Measurements from ENCODE around the gene RASGRP4.
A peak's percentile ranks its signal among the peaks of the same experiment; 100 is the strongest.

The RASGRP4 gene

GRCh38 chr19:38388349-38389100 is 37.5 kb downstream of the RASGRP4 start, which contains the start of gene SPRED3:
SPRED3 (plus strand) TSS chr19:38388697; CDS start chr19:38390303, 1,606 bp downstream.
- Histone ChIP-seq H3K9me3 (ENCODE audit: low read length) (no peaks in the 10 kb centered on the region), H3K27ac (ENCODE audit: low read depth, low read length, poor library complexity, severe bottlenecking) (no peak within 1 kb of the TSS), H3F3A (ENCODE audit: insufficient read depth, low read length) (no peaks in the 10 kb centered on the region), H3K4me3 (ENCODE audit: low read depth, low read length, poor library complexity, severe bottlenecking) (peak within 1 kb of the TSS; percentile 54), H3K36me3 (ENCODE audit: insufficient read depth, low read length) (peaks cover 9% of the 10 kb centered on the region), H3K4me2 (ENCODE audit: low read length) (peak within 1 kb of the TSS; percentile 75), H3K4me1 (ENCODE audit: insufficient read depth, low read length, severe bottlenecking) (peaks cover 22% of the 10 kb centered on the region), H2AFZ (ENCODE audit: low read length) (no peak within 1 kb of the TSS), H3K79me2 (ENCODE audit: insufficient read depth, low read length) (no peaks in the 10 kb centered on the region), H3K9me2 (ENCODE audit: low read depth, low read length) (no peaks in the 10 kb centered on the region), H3K27me3 (ENCODE audit: insufficient read depth, low read length) (no peaks in the 10 kb centered on the region), H4K20me1 (ENCODE audit: insufficient read depth, low read length) (no peaks in the 10 kb centered on the region), H3K9ac (ENCODE audit: low read length) (no peak within 1 kb of the TSS)
- TF ChIP-seq CTCF (IDR thresholded peaks at IDR 0.05; ENCODE audit: low read length), result no peak
- TF ChIP-seq EZH2 (IDR thresholded peaks at IDR 0.05; ENCODE audit: borderline replicate concordance, low read length), result no peak

DNA sequence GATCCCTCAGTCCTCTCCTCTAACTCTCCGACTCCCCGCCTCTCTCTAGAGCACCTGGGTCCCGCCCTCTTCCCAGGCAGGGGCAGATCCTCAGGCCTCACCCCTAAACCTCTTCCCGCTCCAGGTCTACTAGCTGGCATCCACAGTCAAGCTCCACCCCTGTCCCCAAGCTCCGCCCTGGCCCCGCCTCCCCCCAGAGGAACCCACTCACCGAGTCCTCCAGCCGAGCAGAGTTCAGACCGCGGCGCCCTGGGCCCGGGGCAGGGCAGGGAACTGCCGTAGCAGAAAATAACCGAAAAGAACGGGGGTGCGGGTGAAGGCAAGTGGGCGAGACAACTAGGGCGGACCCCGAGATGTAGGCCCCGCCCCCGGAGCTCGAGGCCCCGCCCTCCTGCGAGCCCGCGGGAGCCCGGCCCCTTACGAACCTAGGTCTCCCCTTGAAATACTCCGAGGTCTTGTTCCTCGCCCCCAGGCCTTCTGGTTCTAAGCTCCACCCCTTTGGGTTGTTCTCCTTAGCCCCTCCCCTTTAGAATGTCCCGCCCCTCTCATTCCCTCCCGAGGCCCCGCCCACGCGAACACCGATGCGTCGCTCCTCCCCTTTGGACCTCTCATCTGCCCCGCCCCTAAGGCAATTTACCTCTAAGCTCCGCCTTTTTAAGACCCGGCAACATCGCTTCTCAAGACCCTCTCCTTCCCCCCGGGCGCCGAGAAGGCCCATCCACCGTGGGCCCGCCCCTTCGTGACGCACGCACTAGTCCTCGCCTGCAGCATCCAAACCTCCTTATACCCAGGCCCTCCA is 38.3 kb downstream of the RASGRP4 start, which contains the start of gene GGN:
Gene GGN (minus strand): TSS at position 485 of the 799 bp plus-strand sequence. CDS start 773 bp downstream, outside the sequence.
- H4K20me1 ChIP-seq (ENCODE audit: insufficient read depth, low read length), result no peaks in the 10 kb centered on the region
- H3K9ac ChIP-seq (ENCODE audit: low read length), result no peak within 1 kb of the TSS
- H3K27me3 ChIP-seq (ENCODE audit: insufficient read depth, low read length), result no peaks in the 10 kb centered on the region
- TF ChIP-seq CTCF (IDR thresholded peaks at IDR 0.05; ENCODE audit: low read length) (no peak), EZH2 (IDR thresholded peaks at IDR 0.05; ENCODE audit: borderline replicate concordance, low read length) (no peak)
- no peaks in the 10 kb centered on the region for H3K9me2 ChIP-seq (ENCODE audit: low read depth, low read length)
- no peaks in the 10 kb centered on the region for H3F3A ChIP-seq (ENCODE audit: insufficient read depth, low read length)
- peak within 1 kb of the TSS; percentile 75 for H3K4me2 ChIP-seq (ENCODE audit: low read length)
- peaks cover 16% of the 10 kb centered on the region for H3K36me3 ChIP-seq (ENCODE audit: insufficient read depth, low read length)
- H3K27ac ChIP-seq (ENCODE audit: low read depth, low read length, poor library complexity, severe bottlenecking), result no peak within 1 kb of the TSS
- H3K9me3 ChIP-seq (ENCODE audit: low read length), result no peaks in the 10 kb centered on the region
- H3K4me3 ChIP-seq (ENCODE audit: low read depth, low read length, poor library complexity, severe bottlenecking), result peak within 1 kb of the TSS; percentile 54
- H3K4me1 ChIP-seq (ENCODE audit: insufficient read depth, low read length, severe bottlenecking), result peaks cover 22% of the 10 kb centered on the region
- H3K79me2 ChIP-seq (ENCODE audit: insufficient read depth, low read length), result no peaks in the 10 kb centered on the region
- H2AFZ ChIP-seq (ENCODE audit: low read length), result no peak within 1 kb of the TSS

DNA sequence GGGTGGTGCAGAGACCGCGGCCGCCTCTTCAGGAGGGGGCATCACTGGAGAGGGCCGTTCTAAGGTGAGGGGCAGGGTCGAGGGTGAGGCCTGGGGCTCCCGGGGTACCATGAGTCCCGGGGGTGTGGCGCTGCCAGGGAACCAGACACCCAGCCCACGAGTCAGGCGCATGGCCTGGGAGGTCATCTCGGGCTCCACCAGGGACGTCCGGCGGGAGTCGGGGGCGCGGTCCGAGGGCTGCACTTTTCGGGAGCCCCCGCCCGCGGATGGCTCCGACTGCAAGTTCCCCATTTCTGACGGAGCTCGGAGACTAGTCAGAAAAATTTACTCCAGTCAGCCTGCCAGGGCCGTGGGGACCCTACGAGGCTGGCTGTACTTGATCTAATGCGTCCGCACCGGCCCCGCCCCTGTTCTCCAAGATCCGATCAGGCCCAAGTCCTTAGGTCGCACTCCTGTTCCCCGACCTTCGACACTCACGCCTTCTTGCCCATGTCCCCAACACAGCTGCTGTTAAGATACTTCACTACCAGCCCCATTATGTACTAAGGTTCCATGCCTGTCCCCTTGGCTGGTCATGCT is 39.0 kb downstream of the RASGRP4 start:
- H3K9me3 ChIP-seq (ENCODE audit: low read length), result no peaks in the 10 kb centered on the region
- no peak overlapping the region for H3K9ac ChIP-seq (ENCODE audit: low read length)
- H3K4me1 ChIP-seq (ENCODE audit: insufficient read depth, low read length, severe bottlenecking), result peaks cover 22% of the 10 kb centered on the region
- no peaks in the 10 kb centered on the region for H4K20me1 ChIP-seq (ENCODE audit: insufficient read depth, low read length)
- no peak for TF ChIP-seq CTCF (IDR thresholded peaks at IDR 0.05; ENCODE audit: low read length)
- no peak for TF ChIP-seq EZH2 (IDR thresholded peaks at IDR 0.05; ENCODE audit: borderline replicate concordance, low read length)
- no peak overlapping the region for H3K27ac ChIP-seq (ENCODE audit: low read depth, low read length, poor library complexity, severe bottlenecking)
- no peaks in the 10 kb centered on the region for H3K27me3 ChIP-seq (ENCODE audit: insufficient read depth, low read length)
- H3K4me3 ChIP-seq (ENCODE audit: low read depth, low read length, poor library complexity, severe bottlenecking), result peak overlapping the region; percentile 54
- H3K79me2 ChIP-seq (ENCODE audit: insufficient read depth, low read length), result no peaks in the 10 kb centered on the region
- no peak overlapping the region for H2AFZ ChIP-seq (ENCODE audit: low read length)
- H3K9me2 ChIP-seq (ENCODE audit: low read depth, low read length), result no peaks in the 10 kb centered on the region
- H3K36me3 ChIP-seq (ENCODE audit: insufficient read depth, low read length), result peaks cover 22% of the 10 kb centered on the region
- H3K4me2 ChIP-seq (ENCODE audit: low read length), result peak overlapping the region; percentile 75
- no peaks in the 10 kb centered on the region for H3F3A ChIP-seq (ENCODE audit: insufficient read depth, low read length)
